ENCODE measurements around the gene MPP1.
"Not testable (repeated sequence)": the region's sequence is repeated elsewhere in the genome, so short reads cannot be mapped to it uniquely, and the experiment has no call there.

MPP1 gene

GRCh38 chrX:154804957-154805695, at the start of gene MPP1:
Gene MPP1 (minus strand): TSS chrX:154805485. CDS start chrX:154805373, 112 bp downstream.
- DNase-seq, result peak; percentile 57

DNA sequence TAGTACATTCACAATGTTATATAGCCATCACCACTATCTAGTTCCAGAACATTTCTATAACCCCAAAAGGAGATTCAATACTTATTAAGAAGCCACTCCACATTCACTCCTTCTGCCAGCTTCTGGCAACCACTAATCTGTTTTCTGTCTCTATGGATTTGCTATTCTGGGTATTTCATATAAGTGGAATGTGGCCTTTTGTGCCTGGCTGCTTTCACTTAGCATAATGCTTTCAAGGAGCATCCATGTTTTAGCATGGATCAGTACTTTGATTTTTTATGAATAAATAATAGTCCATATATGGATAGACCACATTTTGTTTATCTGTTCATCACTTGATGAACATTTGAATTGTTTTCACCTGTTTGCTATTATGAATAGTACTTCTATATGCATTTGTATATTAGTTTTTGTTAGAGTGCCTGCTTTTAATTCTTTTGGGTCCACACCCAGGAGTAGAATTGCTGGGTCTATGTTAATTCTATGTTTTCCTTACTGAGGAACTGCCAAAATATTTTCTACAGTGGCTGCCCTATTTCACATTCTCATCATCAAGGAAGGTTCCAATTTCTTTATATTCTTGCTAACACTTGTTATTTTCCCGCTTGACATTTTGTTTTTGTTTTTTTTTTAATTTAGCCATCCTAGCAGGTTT, 45.8 kb upstream of the MPP1 start:
- DNase-seq, result no peak

- DNase-seq, result no peak
Observed at GRCh38 chrX:154840856-154841255, 35.6 kb upstream of the MPP1 start.

- DNase-seq, result no peak
Observed at GRCh38 chrX:154836163-154836562, 30.9 kb upstream of the MPP1 start.

DNA sequence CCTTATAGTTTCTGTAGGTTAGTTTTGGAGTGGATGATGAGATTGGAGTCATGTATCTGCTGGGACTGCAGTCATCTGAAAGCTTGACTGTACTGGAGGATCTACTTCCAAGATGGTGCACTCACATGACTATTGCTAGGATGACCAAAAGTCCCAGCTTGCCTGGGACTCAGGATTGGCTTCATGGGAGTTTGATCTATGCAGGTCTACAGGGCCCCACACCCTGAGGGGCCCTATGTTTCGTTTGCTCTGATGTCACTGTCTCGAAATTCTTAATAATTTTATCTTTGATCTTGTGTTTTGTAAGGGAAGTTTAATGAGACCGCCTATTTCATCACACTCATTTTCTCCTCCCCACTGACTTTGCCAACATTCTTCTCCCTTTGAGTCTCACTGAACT, 29.3 kb upstream of the MPP1 start, which contains the start of gene SMIM9:
SMIM9 (minus strand) TSS at position 101 of the 400 bp plus-strand sequence. CDS start 3,806 bp downstream, outside the sequence.
- DNase-seq, result no peak

- DNase-seq, result no peak
Observed at GRCh38 chrX:154833746-154834274, 28.5 kb upstream of the MPP1 start.

DNA sequence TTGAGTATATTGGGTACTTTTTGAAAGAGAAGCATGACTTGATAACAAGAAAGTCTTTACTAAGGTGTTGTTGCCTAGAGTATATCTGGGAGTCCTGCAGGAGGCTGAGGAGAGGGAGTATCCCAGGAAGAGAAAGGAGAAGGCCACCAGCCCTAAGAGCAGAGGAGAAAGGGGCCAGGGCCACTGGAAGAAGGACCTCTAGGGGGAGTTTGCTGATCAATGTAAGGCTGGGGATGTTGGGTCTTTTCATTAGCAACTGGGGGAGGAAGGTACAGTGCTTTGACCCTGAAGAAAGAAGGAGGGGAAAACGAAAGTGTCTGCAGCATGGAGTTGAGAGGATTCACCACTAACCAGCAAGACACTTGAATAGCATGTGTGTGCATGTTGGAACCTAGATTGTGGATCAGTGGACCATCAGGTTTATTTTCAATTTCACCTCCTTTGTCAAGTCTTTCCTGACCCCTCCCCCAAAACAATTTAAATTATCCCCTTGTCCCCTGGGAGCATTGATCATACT, 24.7 kb upstream of the MPP1 start:
- DNase-seq, result no peak

GRCh38 chrX:154829134-154829533, 23.8 kb upstream of the MPP1 start:
- DNase-seq, result no peak

DNA sequence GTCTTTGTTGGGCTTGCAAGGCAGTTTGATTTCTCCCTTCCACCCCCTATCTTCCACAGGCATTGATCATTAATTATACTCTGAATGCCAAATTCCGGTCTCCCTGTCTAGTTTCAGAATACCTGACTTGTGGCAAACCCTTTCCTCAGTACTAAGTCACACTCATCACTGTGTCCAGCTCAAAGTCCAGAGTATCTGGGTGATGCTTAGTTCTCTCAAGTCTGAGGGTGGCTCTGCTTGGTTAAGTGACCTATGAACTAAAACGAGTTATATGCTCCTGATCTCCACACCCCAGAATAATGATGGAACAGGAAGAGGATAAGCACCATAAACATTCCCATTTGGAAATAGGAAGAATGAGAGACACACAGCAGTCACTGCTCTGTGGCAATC, 22.7 kb upstream of the MPP1 start:
- no peak for DNase-seq

DNA sequence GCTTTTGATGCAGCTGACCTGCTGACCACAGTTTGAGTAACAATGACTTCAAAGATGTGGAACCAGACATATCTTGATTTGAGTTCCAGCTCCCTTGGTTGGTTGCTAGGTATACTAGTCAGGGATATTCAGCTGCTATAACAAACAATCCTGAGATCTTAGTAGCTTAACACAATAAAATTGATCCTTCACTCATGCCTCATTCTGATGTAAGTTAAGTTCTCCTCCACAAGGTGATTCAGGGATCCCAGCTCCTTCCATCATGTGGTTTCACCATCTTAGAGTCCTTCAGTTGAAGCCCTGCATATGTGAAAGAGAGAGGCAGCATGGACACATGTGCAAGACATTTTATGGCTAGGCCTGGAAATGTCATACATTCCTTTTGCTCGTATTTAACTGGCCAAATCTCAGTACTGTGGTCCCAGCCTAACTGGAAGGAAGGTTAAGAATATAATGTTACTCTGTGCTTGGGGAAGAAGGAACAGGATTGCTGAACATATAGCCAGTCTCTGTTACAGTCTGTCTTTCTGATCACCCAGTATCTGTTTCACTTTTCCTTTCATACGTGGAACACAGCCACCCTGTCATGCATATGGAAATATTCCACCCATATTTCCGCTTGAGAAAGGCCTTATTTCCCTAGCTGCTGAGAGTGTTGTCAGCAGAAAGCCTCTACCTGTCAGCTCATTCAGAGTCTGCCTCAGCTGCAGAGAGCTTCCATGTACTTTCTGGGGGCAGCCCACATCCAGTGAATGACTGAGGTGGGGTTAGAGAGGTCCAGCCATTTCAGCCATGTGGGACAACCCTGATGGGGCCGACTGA, 22.1 kb upstream of the MPP1 start:
- DNase-seq, result no peak

GRCh38 chrX:154825586-154825985, 20.3 kb upstream of the MPP1 start:
- DNase-seq, result not testable (repeated sequence)

DNA sequence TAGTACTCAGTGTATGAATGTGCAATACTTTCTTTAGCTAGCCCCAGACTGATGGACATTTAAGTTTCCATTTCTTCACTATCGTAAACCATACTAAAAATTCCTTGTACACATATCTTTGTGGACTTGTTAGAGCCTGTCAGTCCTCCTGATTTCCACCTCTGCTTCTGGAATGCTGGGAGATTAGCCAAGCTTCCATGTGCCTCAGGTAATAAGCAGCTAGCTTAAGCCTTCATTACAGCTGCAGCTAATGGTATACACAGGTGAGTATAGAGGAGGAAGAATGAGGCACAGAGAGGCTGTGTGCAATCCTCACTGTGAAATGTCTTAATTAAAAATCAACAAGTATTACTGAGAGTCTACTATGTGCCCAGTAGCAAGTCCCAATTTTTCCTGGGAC, 19.4 kb upstream of the MPP1 start:
- no peak for DNase-seq

- no peak for DNase-seq
Observed at GRCh38 chrX:154822029-154822428, 16.7 kb upstream of the MPP1 start.

DNA sequence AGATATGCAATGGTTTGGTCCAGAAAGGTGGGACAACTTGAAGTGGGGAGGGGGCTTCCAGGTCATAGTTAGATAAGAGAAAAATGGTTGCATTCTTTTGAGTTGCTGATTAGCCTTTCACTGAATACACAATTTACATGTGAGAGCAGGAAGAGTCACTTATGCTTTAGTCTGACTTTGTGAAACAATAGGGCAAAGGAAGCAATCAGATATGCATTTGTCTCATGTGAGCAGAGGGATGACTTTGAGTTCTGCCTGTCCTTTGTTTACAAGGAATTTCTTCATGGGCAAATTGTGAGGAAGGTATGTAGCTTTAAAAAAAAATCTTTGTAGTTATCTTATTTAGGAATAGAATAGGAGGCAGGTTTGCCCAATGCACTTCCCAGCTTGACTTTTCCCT, 16.2 kb upstream of the MPP1 start:
- no peak for DNase-seq

DNA sequence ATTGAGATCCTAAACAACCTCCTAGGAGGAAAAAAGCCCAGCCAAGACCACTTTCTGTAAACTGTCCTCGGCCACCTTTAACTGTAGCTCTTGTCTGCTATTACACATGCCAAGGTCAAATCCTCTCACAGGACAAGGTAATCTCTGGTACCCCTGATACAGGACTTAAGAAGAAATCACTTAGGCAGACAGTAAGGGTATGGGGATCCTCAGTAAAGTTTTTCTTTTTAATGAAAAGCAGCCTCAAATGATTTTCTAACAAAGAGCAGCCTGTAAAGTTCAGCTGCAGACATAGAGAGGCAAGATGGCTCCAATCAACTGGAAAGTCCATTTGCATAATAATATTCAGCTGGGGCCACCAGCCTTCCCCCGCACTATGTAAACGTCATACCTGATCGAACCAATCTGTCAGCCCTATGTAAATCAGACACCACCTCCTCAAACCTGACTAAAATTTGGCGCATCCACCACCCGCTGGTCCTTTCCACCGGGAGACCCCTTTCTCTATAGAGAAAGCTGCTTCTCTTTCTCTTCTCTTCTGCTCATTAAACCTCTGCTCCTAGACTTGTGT, 14.6 kb upstream of the MPP1 start:
- no peak for DNase-seq

DNA sequence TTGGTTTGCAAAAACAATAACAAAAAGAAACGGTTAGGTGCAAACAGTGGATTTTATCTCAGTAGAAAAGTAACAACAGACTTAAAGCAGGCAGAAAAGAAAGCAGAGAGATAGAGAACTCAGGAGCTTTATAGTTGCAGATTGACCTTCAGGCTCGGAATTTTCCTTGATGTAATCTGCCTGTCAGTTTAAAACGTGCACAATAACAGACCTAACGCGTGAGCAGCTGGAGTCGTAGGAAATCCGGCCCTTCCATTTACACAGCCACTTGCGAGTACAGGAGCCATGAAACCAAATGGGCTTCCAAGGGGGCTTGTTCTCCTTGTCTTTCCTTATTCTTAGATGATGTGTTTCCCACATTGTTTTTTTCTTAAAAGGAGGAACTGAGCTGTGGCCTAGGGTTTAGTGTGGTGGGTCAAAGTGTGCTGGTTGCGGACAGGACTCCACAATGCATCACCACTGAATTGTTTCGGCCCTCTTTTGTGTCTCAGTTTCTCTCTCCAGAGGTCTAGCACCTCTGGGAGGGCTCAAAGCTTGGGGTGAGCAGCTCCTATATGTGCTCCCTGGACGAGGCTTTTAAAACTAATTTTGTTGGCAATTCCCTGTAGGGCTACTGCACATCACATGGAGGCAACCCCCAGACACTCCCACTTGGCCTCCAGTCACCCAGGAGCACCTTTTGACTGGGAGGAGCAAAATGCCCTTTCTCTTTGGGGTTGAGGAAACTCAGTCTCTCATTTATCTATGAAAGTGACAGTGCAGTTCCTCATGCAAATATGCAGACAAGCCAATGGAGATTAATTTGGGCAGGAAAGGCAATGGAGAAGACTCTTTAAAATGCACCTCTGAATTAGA, 13.9 kb upstream of the MPP1 start:
- DNase-seq, result no peak

GRCh38 chrX:154817048-154817618, 11.8 kb upstream of the MPP1 start:
- DNase-seq, result not testable (repeated sequence)

GRCh38 chrX:154816326-154816898, 11.1 kb upstream of the MPP1 start:
- not testable (repeated sequence) for DNase-seq

DNA sequence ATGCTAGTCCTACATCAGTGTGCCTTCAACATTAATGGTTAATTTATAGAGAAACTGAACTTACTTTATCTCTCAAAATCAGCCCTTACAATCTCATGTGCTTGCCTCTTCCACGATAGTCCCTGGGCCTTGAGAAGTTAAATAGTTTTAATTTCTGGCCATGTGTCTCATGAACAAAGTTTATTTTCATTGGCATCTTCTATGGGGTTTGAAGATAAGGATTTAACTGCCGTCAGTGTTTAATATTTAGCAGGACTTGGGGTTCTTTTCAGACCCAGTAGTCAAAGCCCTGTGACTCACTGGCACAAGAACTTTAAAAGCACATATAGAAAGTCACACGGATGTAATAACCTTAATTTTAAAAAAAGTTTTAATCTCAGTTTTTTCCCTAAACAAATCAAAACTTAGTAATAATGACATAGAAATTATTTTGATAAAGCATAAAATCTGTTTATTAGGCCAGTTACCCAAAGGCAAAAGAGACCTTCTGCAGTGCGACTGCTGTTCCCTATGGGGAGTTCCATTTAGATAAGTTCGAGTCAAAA, 10.1 kb upstream of the MPP1 start:
- no peak for DNase-seq

DNA sequence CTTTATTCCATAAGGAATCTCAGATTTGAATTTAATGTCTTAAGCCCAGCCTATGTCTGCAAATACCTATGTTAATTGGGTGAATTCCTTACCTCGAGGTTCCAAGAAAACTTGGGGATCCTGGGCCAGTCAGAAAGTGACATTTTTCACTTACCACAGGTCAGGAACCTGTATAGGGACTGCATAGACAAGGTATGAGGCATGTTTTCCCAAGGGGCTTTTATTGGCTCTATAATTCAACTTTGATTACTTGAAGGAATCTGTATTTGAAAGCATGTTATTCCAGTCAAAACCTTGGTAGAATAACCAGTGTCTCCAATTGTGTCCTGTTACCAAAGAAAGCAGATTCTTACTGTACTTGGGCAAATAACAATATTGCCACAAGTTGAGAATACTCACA, 8.5 kb upstream of the MPP1 start:
- no peak for DNase-seq

Data from stimulated activated naive CD4-positive, alpha-beta T cell treated with Interleukin-2 at 50 U/mL for 16 hours (primary cell).